NOMO-1 treated with DMSO at 0.1 percent for 48 hours (cell line): Measurements from ENCODE around the gene VPS13A.
"Not testable (repeated sequence)": the region's sequence is repeated elsewhere in the genome, so short reads cannot be mapped to it uniquely, and the experiment has no call there.

ENCODE experiments used
- DNase-seq: peaks from one replicate; lab custom pipeline; 2025; ENCODE audit not compliant: unreplicated experiment; lab: John Stamatoyannopoulos, UW

Gene VPS13A

GRCh38 chr9:77180056-77180455 lies 2.7 kb downstream of the VPS13A start:
- DNase-seq: no peak

- no peak for DNase-seq
Measured at GRCh38 chr9:77183581-77183980, 6.2 kb downstream of the VPS13A start.

GRCh38 chr9:77188242-77188641 lies 10.9 kb downstream of the VPS13A start:
- DNase-seq: no peak

- no peak for DNase-seq
Measured at GRCh38 chr9:77194423-77194822, 17.1 kb downstream of the VPS13A start.

- DNase-seq: no peak
Measured at GRCh38 chr9:77210116-77210515, 32.8 kb downstream of the VPS13A start.

GRCh38 chr9:77211561-77211960 lies 34.2 kb downstream of the VPS13A start:
- DNase-seq: no peak

GRCh38 chr9:77212801-77213200 lies 35.5 kb downstream of the VPS13A start:
- no peak for DNase-seq

GRCh38 chr9:77215874-77216273 lies 38.5 kb downstream of the VPS13A start:
- no peak for DNase-seq

- DNase-seq: no peak
Measured at GRCh38 chr9:77218612-77219011, 41.3 kb downstream of the VPS13A start.

GRCh38 chr9:77221431-77221830 lies 44.1 kb downstream of the VPS13A start:
- no peak for DNase-seq

- DNase-seq: peak; percentile 1
Measured at GRCh38 chr9:77224746-77225312, 47.5 kb downstream of the VPS13A start.

- no peak for DNase-seq
Measured at GRCh38 chr9:77236693-77237092, 59.4 kb downstream of the VPS13A start.

GRCh38 chr9:77237896-77238295 lies 60.6 kb downstream of the VPS13A start:
- no peak for DNase-seq

GRCh38 chr9:77251050-77251449 lies 73.7 kb downstream of the VPS13A start:
- no peak for DNase-seq

GRCh38 chr9:77257275-77257674 lies 79.9 kb downstream of the VPS13A start:
- no peak for DNase-seq

- DNase-seq: no peak
Measured at GRCh38 chr9:77261605-77262004, 84.3 kb downstream of the VPS13A start.

- not testable (repeated sequence) for DNase-seq
Measured at GRCh38 chr9:77267762-77268161, 90.4 kb downstream of the VPS13A start.

GRCh38 chr9:77271023-77271690 lies 93.8 kb downstream of the VPS13A start:
- DNase-seq: no peak

- no peak for DNase-seq
Measured at GRCh38 chr9:77276799-77277198, 99.5 kb downstream of the VPS13A start.

GRCh38 chr9:77277719-77278118 lies 100.4 kb downstream of the VPS13A start:
- no peak for DNase-seq

- no peak for DNase-seq
Measured at GRCh38 chr9:77283991-77284390, 106.7 kb downstream of the VPS13A start.

- no peak for DNase-seq
Measured at GRCh38 chr9:77284616-77285015, 107.3 kb downstream of the VPS13A start.

- no peak for DNase-seq
Measured at GRCh38 chr9:77290373-77290772, 113.0 kb downstream of the VPS13A start.
